Activated CD8-positive, alpha-beta memory T cell treated with anti-CD3 and anti-CD28 coated beads, Interleukin-2, amount 50 U/mL, for 4 hours (primary cell): ENCODE data around the gene NELFCD.

ENCODE experiments used
- DNase-seq: peaks from one replicate; pipeline ENCODE4 v3.0.0-alpha.2; 2020

The NELFCD gene

GRCh38 chr20:58995461-58996225 is 14.6 kb downstream of the NELFCD start:
- DNase-seq, result no peak

- DNase-seq, result no peak
These were observed 15.2 kb downstream of the NELFCD start for GRCh38 chr20:58996226-58996611.

GRCh38 chr20:58997141-58997770 is 16.2 kb downstream of the NELFCD start:
- no peak for DNase-seq

- no peak for DNase-seq
These were observed 17.6 kb downstream of the NELFCD start for GRCh38 chr20:58998656-58999055.

- no peak for DNase-seq
These were observed 19.3 kb downstream of the NELFCD start for GRCh38 chr20:59000326-59000725.

- DNase-seq, result no peak
These were observed 20.0 kb downstream of the NELFCD start for GRCh38 chr20:59001068-59001448.

- no peak for DNase-seq
These were observed 20.6 kb downstream of the NELFCD start for GRCh38 chr20:59001449-59002171.

GRCh38 chr20:59002388-59002787 is 21.3 kb downstream of the NELFCD start:
- DNase-seq, result no peak

- DNase-seq, result no peak
These were observed 21.9 kb downstream of the NELFCD start for GRCh38 chr20:59002874-59003399.

- no peak for DNase-seq
These were observed 22.9 kb downstream of the NELFCD start for GRCh38 chr20:59003836-59004492.

GRCh38 chr20:59004493-59004762 is 23.4 kb downstream of the NELFCD start:
- peak; percentile 49 for DNase-seq

GRCh38 chr20:59004763-59005522 is 23.9 kb downstream of the NELFCD start:
- peak; percentile 29 for DNase-seq

- DNase-seq, result no peak
These were observed 24.6 kb downstream of the NELFCD start for GRCh38 chr20:59005523-59006166.

GRCh38 chr20:59006167-59006863 is 25.3 kb downstream of the NELFCD start:
- DNase-seq, result no peak

- peak; percentile 38 for DNase-seq
These were observed 26.0 kb downstream of the NELFCD start, which contains the start of gene CTSZ for GRCh38 chr20:59006864-59007664. Gene CTSZ (minus strand): TSS chr20:59007254. CDS start chr20:59007128, 126 bp downstream.

- DNase-seq, result no peak
These were observed 26.8 kb downstream of the NELFCD start for GRCh38 chr20:59007665-59008511.

GRCh38 chr20:59008715-59009336 is 27.8 kb downstream of the NELFCD start:
- no peak for DNase-seq

GRCh38 chr20:59010321-59010994 is 29.4 kb downstream of the NELFCD start:
- no peak for DNase-seq
